CD4-positive, alpha-beta T cell (primary cell): ENCODE measurements around the gene A2ML1. TPM values are rescaled to one million over a fixed set of nuclear protein-coding genes. Genes with fewer than 3 reads are reported as not detected.

Experiments
- ATAC-seq: fragments of 200-7000 bp; cut with Tn5 transposase; one replicate; pipeline ENCODE4 v1.10.0; 2022; ENCODE audit warnings: mild to moderate bottlenecking; ENCODE audit not compliant: poor library complexity
- CTCF ChIA-PET: fragments of 350-600 bp; sonication (Branson Sonifier 250); formaldehyde crosslinking; loops from one replicate; lab custom pipeline; 2021; ENCODE audit warnings: antibody characterized with exemption, inconsistent platforms; lab: Charles Lee
- POLR2A ChIA-PET: fragments of 350-600 bp; sonication (Branson Sonifier 250); formaldehyde crosslinking; loops from one replicate; lab custom pipeline; 2021; ENCODE audit warnings: antibody characterized with exemption, inconsistent platforms; lab: Charles Lee
- DNase-seq, 14 experiments: peaks; one replicate each; pipeline ENCODE4 v3.0.0-alpha.2; 2013 to 2020; ENCODE audit warnings: mixed read lengths in 2 of 14
- H3K27ac ChIP-seq, 2 donors: one replicate each; pipeline versions ENCODE4 v1.5.1 to v1.7.0; 2013; ENCODE audit warnings: low read length in 2 of 2, low read depth in 1 of 2, mild to moderate bottlenecking in 1 of 2
- H3K27me3 ChIP-seq, 2 experiments: 1 replicate in 1 of 2; 2 replicates in 1 of 2; pipeline versions ENCODE4 v1.6.1 to v1.7.0; 2013; ENCODE audit warnings: low read length in 2 of 2, control low read depth in 1 of 2, mild to moderate bottlenecking in 1 of 2, moderate library complexity in 1 of 2; ENCODE audit not compliant: insufficient read depth in 2 of 2, control insufficient read depth in 1 of 2
- H3K36me3 ChIP-seq: one replicate; pipeline ENCODE4 v1.6.1; 2013; ENCODE audit warnings: low read length, control low read depth; ENCODE audit not compliant: insufficient read depth
- H3K4me1 ChIP-seq: one replicate; pipeline ENCODE4 v1.6.1; 2013; ENCODE audit warnings: low read length, control low read depth; ENCODE audit not compliant: insufficient read depth
- H3K4me3 ChIP-seq: one replicate; pipeline ENCODE4 v1.5.1; 2013; ENCODE audit warnings: mild to moderate bottlenecking, low read length, moderate library complexity
- H3K9me3 ChIP-seq, 2 experiments: 1 replicate in 1 of 2; 2 replicates in 1 of 2; pipeline versions ENCODE4 v1.6.1 to v1.7.0; 2013; ENCODE audit warnings: low read length in 2 of 2, mild to moderate bottlenecking in 2 of 2, control low read depth in 1 of 2, moderate library complexity in 1 of 2; ENCODE audit not compliant: control insufficient read depth in 1 of 2, insufficient read depth in 1 of 2
- H3K27ac Mint-ChIP-seq: one replicate; pipeline ENCODE4 v1.8.0; 2020; ENCODE audit warnings: mixed read lengths
- H3K27me3 Mint-ChIP-seq: one replicate; pipeline ENCODE4 v1.8.0; 2021; ENCODE audit warnings: mixed read lengths
- H3K36me3 Mint-ChIP-seq: one replicate; pipeline ENCODE4 v1.8.0; 2021; ENCODE audit warnings: low read depth, mixed read lengths
- H3K4me1 Mint-ChIP-seq: one replicate; pipeline ENCODE4 v1.8.0; 2021; ENCODE audit warnings: low read depth, mixed read lengths
- H3K4me3 Mint-ChIP-seq: one replicate; pipeline ENCODE4 v1.8.0; 2020; ENCODE audit warnings: mild to moderate bottlenecking, mixed read lengths
- H3K9me3 Mint-ChIP-seq: one replicate; pipeline ENCODE4 v1.8.0; 2020; ENCODE audit warnings: mixed read lengths
- intact Hi-C, 2 experiments: fragments of 100-400 bp; cut with DNase I in 1 of 2; cut with micrococcal nuclease in 1 of 2; formaldehyde crosslinking; loops; one replicate each; pipeline versions ENCODE4 v1.15.1 to v1.9.0; 2023 to 2025; cut with DNase I, micrococcal nuclease
- total RNA-seq, 174 experiments: library from RNA in 2 of 174; stranded (reverse) in 2 of 174; gene quantifications; one replicate each; pipeline ENCODE4 v1.2.3 and lab custom pipeline; 2021 to 2026
- TF ChIP-seq, protein P1 (sequence below): fragments of 200-600 bp; IDR thresholded peaks from one replicate; pipeline ENCODE4 v1.8.0; 2022; ENCODE audit warnings: antibody characterized with exemption, mild to moderate bottlenecking

The A2ML1 gene
- total RNA-seq, 2 experiments from 2014 or later = not detected

DNA sequence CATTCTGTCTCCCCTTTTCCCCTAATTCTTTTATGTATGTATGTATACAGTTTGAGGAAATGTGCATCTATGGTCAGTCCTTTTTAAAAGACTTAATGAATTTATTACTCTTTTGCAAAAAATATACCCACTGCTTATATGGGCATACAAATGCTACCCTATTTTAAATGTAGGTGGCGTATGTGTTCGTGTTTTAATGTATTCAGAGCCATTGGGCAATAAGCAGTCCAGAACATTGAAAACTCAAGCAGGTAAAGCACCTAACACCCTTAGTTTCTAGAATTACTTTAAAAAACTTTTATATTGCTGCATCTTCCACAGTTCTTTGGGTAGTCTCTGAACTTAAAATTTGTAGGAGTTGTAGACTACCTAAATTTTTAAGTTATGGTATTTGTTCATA, 42.6 kb upstream of the A2ML1 start:
- Histone ChIP-seq H3K4me3 (no peak overlapping the region), H3K27me3 (no peaks in the 10 kb centered on the region), H3K36me3 (no peaks in the 10 kb centered on the region), H3K9me3 (no peaks in the 10 kb centered on the region), H3K4me1 (no peaks in the 10 kb centered on the region), H3K27ac (no peak overlapping the region)
- Mint-ChIP-seq H3K27me3 (no peaks in the 10 kb centered on the region), H3K4me1 (no peaks in the 10 kb centered on the region), H3K36me3 (peaks cover 21% of the 10 kb centered on the region), H3K9me3 (no peaks in the 10 kb centered on the region), H3K27ac (no peak overlapping the region), H3K4me3 (no peak overlapping the region)
- no peak for DNase-seq
- TF ChIP-seq, protein P1, sequence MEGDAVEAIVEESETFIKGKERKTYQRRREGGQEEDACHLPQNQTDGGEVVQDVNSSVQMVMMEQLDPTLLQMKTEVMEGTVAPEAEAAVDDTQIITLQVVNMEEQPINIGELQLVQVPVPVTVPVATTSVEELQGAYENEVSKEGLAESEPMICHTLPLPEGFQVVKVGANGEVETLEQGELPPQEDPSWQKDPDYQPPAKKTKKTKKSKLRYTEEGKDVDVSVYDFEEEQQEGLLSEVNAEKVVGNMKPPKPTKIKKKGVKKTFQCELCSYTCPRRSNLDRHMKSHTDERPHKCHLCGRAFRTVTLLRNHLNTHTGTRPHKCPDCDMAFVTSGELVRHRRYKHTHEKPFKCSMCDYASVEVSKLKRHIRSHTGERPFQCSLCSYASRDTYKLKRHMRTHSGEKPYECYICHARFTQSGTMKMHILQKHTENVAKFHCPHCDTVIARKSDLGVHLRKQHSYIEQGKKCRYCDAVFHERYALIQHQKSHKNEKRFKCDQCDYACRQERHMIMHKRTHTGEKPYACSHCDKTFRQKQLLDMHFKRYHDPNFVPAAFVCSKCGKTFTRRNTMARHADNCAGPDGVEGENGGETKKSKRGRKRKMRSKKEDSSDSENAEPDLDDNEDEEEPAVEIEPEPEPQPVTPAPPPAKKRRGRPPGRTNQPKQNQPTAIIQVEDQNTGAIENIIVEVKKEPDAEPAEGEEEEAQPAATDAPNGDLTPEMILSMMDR = no peak
- no peak for ATAC-seq
- ChIA-PET POLR2A (no interaction called here), CTCF (no interaction called here)
- intact Hi-C loops = loop anchor here (2.0 kb wide), 2 partner anchors 259 to 273 kb away; no protein-coding TSS in a partner anchor

DNA sequence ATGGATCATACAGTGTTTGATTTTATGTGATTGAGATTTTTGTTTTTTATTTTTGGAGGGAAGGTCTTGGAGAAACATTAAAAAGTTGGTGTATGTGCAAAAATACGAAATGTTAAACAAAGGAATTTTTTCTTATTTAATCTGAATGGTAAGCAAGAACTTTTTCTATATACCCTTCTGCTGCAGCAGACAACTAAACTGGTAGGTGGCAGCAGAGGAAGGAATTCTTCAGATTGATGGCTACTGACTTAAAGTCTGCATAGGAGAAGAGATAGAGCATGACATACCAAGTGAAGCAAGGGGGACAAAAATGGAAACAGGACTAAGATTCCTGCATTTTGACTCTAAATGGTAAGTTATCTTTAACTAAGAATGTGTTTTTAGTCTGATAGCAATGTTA, 42.0 kb upstream of the A2ML1 start:
- ChIA-PET POLR2A (no interaction called here), CTCF (no interaction called here)
- intact Hi-C loops = loop anchor here in 1 of 2 experiments (2.0 kb wide), 1 partner anchor 258 kb away; no protein-coding TSS in a partner anchor
- TF ChIP-seq, protein P1 = no peak
- H3K27ac ChIP-seq = no peak overlapping the region
- H3K27me3 ChIP-seq = no peaks in the 10 kb centered on the region
- H3K4me3 ChIP-seq = no peak overlapping the region
- ATAC-seq (no peak), DNase-seq (peak in 3 of 14 experiments; percentile 10 to 25 (median 16))
- Mint-ChIP-seq H3K4me3 (no peak overlapping the region), H3K27ac (no peak overlapping the region), H3K4me1 (no peaks in the 10 kb centered on the region), H3K36me3 (peaks cover 16% of the 10 kb centered on the region), H3K9me3 (no peaks in the 10 kb centered on the region), H3K27me3 (no peaks in the 10 kb centered on the region)
- H3K4me1 ChIP-seq = no peaks in the 10 kb centered on the region
- no peaks in the 10 kb centered on the region for H3K36me3 ChIP-seq
- H3K9me3 ChIP-seq = no peaks in the 10 kb centered on the region

DNA sequence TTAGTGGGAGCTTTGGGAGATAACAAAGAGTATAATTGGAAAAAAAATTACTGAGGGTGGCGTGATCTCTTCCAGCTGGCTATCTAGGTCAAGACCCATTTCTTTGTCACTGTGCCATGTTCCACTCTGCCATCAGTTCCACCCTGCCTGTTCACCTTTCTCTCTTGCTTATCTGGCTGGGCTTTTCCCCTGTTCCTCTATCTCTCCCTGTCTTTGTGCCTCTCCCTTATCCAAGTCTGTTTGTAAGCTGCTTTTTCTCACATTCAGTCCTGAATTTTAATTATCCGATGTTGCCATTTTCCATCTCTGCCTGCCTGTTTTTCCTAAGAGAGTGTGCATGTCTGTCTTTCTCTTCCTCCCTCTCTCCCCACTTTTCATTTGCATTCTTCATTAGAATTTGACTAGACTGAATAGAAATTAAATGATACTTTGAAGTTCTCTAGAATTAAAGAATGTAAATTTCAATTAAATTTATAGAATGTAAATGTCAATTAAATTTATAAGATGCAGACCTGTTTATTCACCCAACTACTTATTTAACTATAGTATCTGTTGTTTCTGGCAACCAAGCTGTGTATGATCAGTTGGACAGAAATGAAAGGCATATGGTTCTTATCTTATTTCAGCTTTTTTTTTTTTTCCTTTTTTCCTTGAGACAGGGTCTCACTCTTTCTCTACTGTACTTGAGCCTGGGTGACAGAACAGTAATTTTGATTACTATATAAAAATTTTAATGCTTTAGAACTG, 40.9 kb upstream of the A2ML1 start:
- H3K36me3 ChIP-seq = no peaks in the 10 kb centered on the region
- H3K9me3 Mint-ChIP-seq = no peaks in the 10 kb centered on the region
- TF ChIP-seq, protein P1 = no peak
- DNase-seq (no peak), ATAC-seq (no peak)
- ChIA-PET CTCF (no interaction called here), POLR2A (no interaction called here)
- H3K4me1 Mint-ChIP-seq = no peaks in the 10 kb centered on the region
- H3K27me3 Mint-ChIP-seq = no peaks in the 10 kb centered on the region
- H3K9me3 ChIP-seq = no peaks in the 10 kb centered on the region
- H3K36me3 Mint-ChIP-seq = peaks cover 10% of the 10 kb centered on the region
- intact Hi-C loops = loop anchor here in 1 of 2 experiments (2.0 kb wide), 1 partner anchor 257 kb away; no protein-coding TSS in a partner anchor
- no peaks in the 10 kb centered on the region for H3K27me3 ChIP-seq
- H3K27ac Mint-ChIP-seq = no peak overlapping the region
- no peak overlapping the region for H3K4me3 Mint-ChIP-seq
- H3K27ac ChIP-seq = no peak overlapping the region
- no peaks in the 10 kb centered on the region for H3K4me1 ChIP-seq
- H3K4me3 ChIP-seq = no peak overlapping the region
